DMS 273 treated with DMSO at 0.1 percent for 48 hours (cell line): ENCODE data around the gene FAM185A.
"Not testable (repeated sequence)": the region's sequence is repeated elsewhere in the genome, so short reads cannot be mapped to it uniquely, and the experiment has no call there.

Source experiments
- DNase-seq: peaks from one replicate; lab custom pipeline; 2025; lab: John Stamatoyannopoulos, UW

The FAM185A gene

GRCh38 chr7:102830197-102830596 lies 81.4 kb downstream of the FAM185A start:
- DNase-seq = no peak

- DNase-seq = no peak
Observed at GRCh38 chr7:102832674-102833073, 83.9 kb downstream of the FAM185A start.

- DNase-seq = no peak
Observed at GRCh38 chr7:102833343-102833742, 84.5 kb downstream of the FAM185A start.

- DNase-seq = no peak
Observed at GRCh38 chr7:102834466-102834865, 85.7 kb downstream of the FAM185A start.

GRCh38 chr7:102834999-102835398 lies 86.2 kb downstream of the FAM185A start:
- no peak for DNase-seq

- no peak for DNase-seq
Observed at GRCh38 chr7:102836191-102836919, 87.6 kb downstream of the FAM185A start.

- DNase-seq = no peak
Observed at GRCh38 chr7:102836977-102837376, 88.2 kb downstream of the FAM185A start.

- no peak for DNase-seq
Observed at GRCh38 chr7:102837802-102838201, 89.0 kb downstream of the FAM185A start.

- DNase-seq = not testable (repeated sequence)
Observed at GRCh38 chr7:102838572-102839101, 89.8 kb downstream of the FAM185A start.

GRCh38 chr7:102840404-102840803 lies 91.6 kb downstream of the FAM185A start:
- DNase-seq = no peak

- no peak for DNase-seq
Observed at GRCh38 chr7:102841290-102841689, 92.5 kb downstream of the FAM185A start.

- DNase-seq = no peak
Observed at GRCh38 chr7:102842284-102842683, 93.5 kb downstream of the FAM185A start.

- no peak for DNase-seq
Observed at GRCh38 chr7:102843850-102844249, 95.1 kb downstream of the FAM185A start.

- no peak for DNase-seq
Observed at GRCh38 chr7:102845346-102845745, 96.5 kb downstream of the FAM185A start.

GRCh38 chr7:102849079-102849478 lies 100.3 kb downstream of the FAM185A start:
- DNase-seq = no peak

GRCh38 chr7:102849538-102849937 lies 100.7 kb downstream of the FAM185A start:
- no peak for DNase-seq

- no peak for DNase-seq
Observed at GRCh38 chr7:102856036-102856435, 107.2 kb downstream of the FAM185A start.
